Astrocyte of the cerebellum (primary cell): Measurements from ENCODE around the gene GAB1.
"Not testable (repeated sequence)": the region's sequence is repeated elsewhere in the genome, so short reads cannot be mapped to it uniquely, and the experiment has no call there.

ENCODE experiments used
- DNase-seq: peaks from one replicate; pipeline ENCODE4 v3.0.0-alpha.2; 2011; ENCODE audit warnings: low read depth
- H3K4me3 ChIP-seq: 2 replicates; pipeline ENCODE4 v1.5.1; 2011; ENCODE audit warnings: mild to moderate bottlenecking, low read depth, low read length, moderate library complexity
- in situ Hi-C: cut with HindIII; loops from 2 replicates; pipeline ENCODE4 v1.10.0; 2017; ENCODE audit warnings: low sequenced_read_pairs
- TF ChIP-seq, protein P1 (sequence below): IDR thresholded peaks from 2 replicates; pipeline ENCODE4 v1.5.1; 2012; ENCODE audit warnings: low read length, low read depth, moderate library complexity, mild to moderate bottlenecking; ENCODE audit errors: missing control alignments

Gene GAB1

DNA sequence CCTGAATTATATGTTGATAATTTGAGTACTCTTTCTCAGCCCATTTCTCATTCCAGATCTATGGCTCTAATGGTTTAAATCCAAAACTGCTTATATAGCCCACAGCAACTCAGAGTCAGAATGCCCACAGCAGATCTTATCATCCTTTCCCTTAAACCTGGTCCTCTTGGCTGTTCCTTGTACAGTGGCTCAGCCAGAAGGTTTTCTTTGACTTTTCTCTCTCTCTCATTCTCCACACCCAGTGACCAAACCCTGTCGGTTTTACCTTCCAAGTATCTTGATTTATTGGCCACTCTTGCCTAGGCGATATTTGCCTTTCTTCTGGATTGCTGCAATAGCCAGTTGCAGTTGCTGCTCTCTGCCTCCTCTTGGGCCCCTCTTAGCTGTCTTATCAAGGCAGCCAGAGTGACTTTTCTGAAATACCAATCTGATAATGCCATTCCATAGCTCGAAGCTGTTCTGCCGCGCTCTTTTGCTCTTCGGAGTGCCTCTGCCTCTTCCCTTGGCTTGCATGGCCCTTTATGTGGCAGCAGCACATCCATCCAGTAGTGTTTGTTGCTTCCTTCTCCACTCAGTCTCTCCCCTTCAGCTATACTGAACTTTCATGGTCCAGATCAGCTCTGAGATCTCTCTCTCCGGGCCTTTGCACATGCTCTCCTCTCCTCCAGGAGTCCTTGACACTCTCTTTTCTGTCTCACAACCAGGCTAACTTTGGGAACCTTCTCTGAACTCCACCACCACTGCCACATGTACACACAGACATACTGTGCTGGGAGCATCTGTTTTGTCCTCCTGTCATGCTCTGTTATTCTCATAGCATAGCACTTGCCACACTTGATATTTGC is 11.8 kb downstream of the GAB1 start:
- DNase-seq, result no peak
- in situ Hi-C loops, result no loop called here
- TF ChIP-seq, protein P1, sequence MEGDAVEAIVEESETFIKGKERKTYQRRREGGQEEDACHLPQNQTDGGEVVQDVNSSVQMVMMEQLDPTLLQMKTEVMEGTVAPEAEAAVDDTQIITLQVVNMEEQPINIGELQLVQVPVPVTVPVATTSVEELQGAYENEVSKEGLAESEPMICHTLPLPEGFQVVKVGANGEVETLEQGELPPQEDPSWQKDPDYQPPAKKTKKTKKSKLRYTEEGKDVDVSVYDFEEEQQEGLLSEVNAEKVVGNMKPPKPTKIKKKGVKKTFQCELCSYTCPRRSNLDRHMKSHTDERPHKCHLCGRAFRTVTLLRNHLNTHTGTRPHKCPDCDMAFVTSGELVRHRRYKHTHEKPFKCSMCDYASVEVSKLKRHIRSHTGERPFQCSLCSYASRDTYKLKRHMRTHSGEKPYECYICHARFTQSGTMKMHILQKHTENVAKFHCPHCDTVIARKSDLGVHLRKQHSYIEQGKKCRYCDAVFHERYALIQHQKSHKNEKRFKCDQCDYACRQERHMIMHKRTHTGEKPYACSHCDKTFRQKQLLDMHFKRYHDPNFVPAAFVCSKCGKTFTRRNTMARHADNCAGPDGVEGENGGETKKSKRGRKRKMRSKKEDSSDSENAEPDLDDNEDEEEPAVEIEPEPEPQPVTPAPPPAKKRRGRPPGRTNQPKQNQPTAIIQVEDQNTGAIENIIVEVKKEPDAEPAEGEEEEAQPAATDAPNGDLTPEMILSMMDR, result no peak
- H3K4me3 ChIP-seq, result no peak overlapping the region

DNA sequence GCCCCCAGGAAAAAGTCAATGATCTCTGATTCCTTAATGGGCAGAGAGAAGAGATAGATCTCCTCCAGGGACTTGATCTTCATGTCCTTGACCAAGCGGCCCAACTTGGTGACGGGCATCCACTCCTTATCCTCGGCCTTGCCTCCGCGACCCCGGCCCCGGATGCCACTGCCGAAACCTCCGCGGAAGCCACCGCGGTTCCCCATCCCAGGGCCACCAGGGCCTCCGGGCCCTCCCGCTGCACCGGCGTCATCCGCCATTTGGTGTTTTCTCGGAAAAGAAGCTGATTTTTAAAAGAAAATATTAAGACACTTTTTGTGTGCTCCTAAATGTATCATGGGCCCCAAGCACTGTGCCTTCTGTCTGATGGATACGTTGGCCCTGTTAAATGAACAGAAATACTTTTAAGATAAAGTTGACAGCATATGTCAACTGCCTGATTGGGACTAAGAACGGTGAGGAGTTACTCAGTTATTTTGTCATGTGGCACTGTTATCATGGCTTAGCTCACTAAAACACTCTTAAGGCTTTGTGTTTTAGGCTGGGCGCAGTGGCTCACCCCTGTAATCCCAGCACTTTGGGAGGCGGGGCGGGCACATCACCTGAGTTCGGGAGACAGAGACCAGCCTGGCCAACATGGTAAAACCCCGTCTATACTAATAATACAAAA is 13.3 kb downstream of the GAB1 start:
- DNase-seq, H3K4me3 ChIP-seq, in situ Hi-C loops: not testable (repeated sequence)

- TF ChIP-seq, protein P1, result no peak
- in situ Hi-C loops, result no loop called here
These were observed 14.5 kb downstream of the GAB1 start for GRCh38 chr4:143351149-143351691.

DNA sequence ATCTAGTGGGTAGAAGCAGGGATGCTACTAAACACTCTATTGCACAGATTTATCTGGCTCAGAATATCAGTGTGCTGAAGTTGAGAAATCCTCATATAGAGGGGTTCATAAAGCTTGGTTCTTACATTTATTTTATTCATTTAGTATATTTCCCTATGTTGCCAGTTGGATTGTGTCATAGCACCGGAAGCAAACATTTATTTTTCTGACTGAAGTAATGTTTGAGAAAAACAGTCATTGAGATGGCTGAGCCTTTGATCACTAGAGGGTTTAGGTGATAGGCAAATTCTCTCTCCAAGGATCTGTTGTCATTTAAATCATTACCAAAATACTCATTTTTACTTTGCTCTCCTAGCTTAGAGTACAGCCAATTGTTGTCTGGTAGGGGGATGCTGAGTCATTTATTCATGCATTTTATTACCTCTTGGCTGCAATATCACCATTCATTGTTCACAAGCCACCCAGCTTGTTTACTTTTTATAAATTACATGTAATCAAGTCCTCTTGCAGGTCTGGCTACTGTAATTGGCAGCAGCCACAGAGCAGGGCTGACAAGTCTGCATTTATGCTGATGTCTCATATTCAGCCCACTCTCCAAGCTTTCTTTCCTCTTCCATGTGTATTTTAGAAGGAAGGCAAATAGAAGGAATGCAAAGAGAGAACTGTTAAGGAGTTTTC is 15.2 kb downstream of the GAB1 start:
- H3K4me3 ChIP-seq, result no peak overlapping the region
- DNase-seq, result no peak
- TF ChIP-seq, protein P1, result no peak
- in situ Hi-C loops, result no loop called here

More at GRCh38 chr4:143351149-143351691, 14.5 kb downstream of the GAB1 start:
- no peak overlapping the region for H3K4me3 ChIP-seq
- no peak for DNase-seq

GRCh38 chr4:143352720-143353119 is 16.0 kb downstream of the GAB1 start:
- in situ Hi-C loops, result no loop called here
- TF ChIP-seq, protein P1, result no peak
- no peak for DNase-seq
- H3K4me3 ChIP-seq, result no peak overlapping the region

GRCh38 chr4:143353797-143354196 is 17.1 kb downstream of the GAB1 start:
- no peak for DNase-seq
- TF ChIP-seq, protein P1, result no peak
- no peak overlapping the region for H3K4me3 ChIP-seq
- in situ Hi-C loops, result no loop called here
